ENCODE measurements around the gene HTR3D.
A peak's percentile ranks its signal among the peaks of the same experiment; 100 is the strongest.
"Not testable (repeated sequence)": the region's sequence is repeated elsewhere in the genome, so short reads cannot be mapped to it uniquely, and the experiment has no call there.

HTR3D gene

GRCh38 chr3:184029443-184029842, 2.1 kb upstream of the HTR3D start:
- DNase-seq (ENCODE audit: insufficient read length, low spot score) (no peak), FAIRE-seq (no peak)
- no peak for TF ChIP-seq POLR2A (IDR thresholded peaks at IDR 0.05; ENCODE audit: low read depth, low read length)

GRCh38 chr3:184030536-184030935, 1.0 kb upstream of the HTR3D start:
- TF ChIP-seq POLR2A (IDR thresholded peaks at IDR 0.05; ENCODE audit: low read depth, low read length), result no peak
- FAIRE-seq (no peak), DNase-seq (ENCODE audit: insufficient read length, low spot score) (no peak)

GRCh38 chr3:184037816-184038215, 6.3 kb downstream of the HTR3D start:
- no peak for TF ChIP-seq POLR2A (IDR thresholded peaks at IDR 0.05; ENCODE audit: low read depth, low read length)
- DNase-seq (ENCODE audit: insufficient read length, low spot score), result no peak
- FAIRE-seq, result no peak

- DNase-seq (ENCODE audit: insufficient read length, low spot score); FAIRE-seq: not testable (repeated sequence)
Observed at GRCh38 chr3:184038307-184038706, 6.8 kb downstream of the HTR3D start.

GRCh38 chr3:184039414-184039813, 7.9 kb downstream of the HTR3D start:
- FAIRE-seq (no peak), DNase-seq (ENCODE audit: insufficient read length, low spot score) (no peak)
- TF ChIP-seq POLR2A (IDR thresholded peaks at IDR 0.05; ENCODE audit: low read depth, low read length), result no peak

GRCh38 chr3:184040010-184040409, 8.5 kb downstream of the HTR3D start:
- DNase-seq (ENCODE audit: insufficient read length, low spot score), result peak; percentile 66
- FAIRE-seq, result peak; percentile 84
- TF ChIP-seq POLR2A (IDR thresholded peaks at IDR 0.05; ENCODE audit: low read depth, low read length), result no peak

- FAIRE-seq (no peak), DNase-seq (ENCODE audit: insufficient read length, low spot score) (no peak)
- no peak for TF ChIP-seq POLR2A (IDR thresholded peaks at IDR 0.05; ENCODE audit: low read depth, low read length)
Observed at GRCh38 chr3:184042617-184043016, 11.1 kb downstream of the HTR3D start.

GRCh38 chr3:184045995-184046394, 14.5 kb downstream of the HTR3D start:
- FAIRE-seq (no peak), DNase-seq (ENCODE audit: insufficient read length, low spot score) (no peak)
- no peak for TF ChIP-seq POLR2A (IDR thresholded peaks at IDR 0.05; ENCODE audit: low read depth, low read length)

- FAIRE-seq (no peak), DNase-seq (ENCODE audit: insufficient read length, low spot score) (no peak)
- TF ChIP-seq POLR2A (IDR thresholded peaks at IDR 0.05; ENCODE audit: low read depth, low read length), result no peak
Observed at GRCh38 chr3:184050217-184050847, 18.8 kb downstream of the HTR3D start.

- no peak for TF ChIP-seq POLR2A (IDR thresholded peaks at IDR 0.05; ENCODE audit: low read depth, low read length)
- DNase-seq (ENCODE audit: insufficient read length, low spot score) (no peak), FAIRE-seq (no peak)
Observed at GRCh38 chr3:184052767-184053166, 21.2 kb downstream of the HTR3D start, which contains the start of gene HTR3C. HTR3C (plus strand) TSS chr3:184053047; CDS start chr3:184053081, 34 bp downstream.

- DNase-seq (ENCODE audit: insufficient read length, low spot score) (no peak), FAIRE-seq (no peak)
Observed at GRCh38 chr3:184058029-184058428, 26.5 kb downstream of the HTR3D start.

GRCh38 chr3:184059424-184059823, 27.9 kb downstream of the HTR3D start:
- FAIRE-seq, result no peak
- no peak for TF ChIP-seq POLR2A (IDR thresholded peaks at IDR 0.05; ENCODE audit: low read depth, low read length)
- DNase-seq (ENCODE audit: insufficient read length, low spot score), result no peak

More at GRCh38 chr3:184058029-184058428, 26.5 kb downstream of the HTR3D start:
- TF ChIP-seq POLR2A (IDR thresholded peaks at IDR 0.05; ENCODE audit: low read depth, low read length), result no peak

- FAIRE-seq (no peak), DNase-seq (ENCODE audit: insufficient read length, low spot score) (no peak)
- no peak for TF ChIP-seq POLR2A (IDR thresholded peaks at IDR 0.05; ENCODE audit: low read depth, low read length)
Observed at GRCh38 chr3:184062637-184063036, 31.1 kb downstream of the HTR3D start.

- TF ChIP-seq POLR2A (IDR thresholded peaks at IDR 0.05; ENCODE audit: low read depth, low read length), result no peak
- FAIRE-seq (no peak), DNase-seq (ENCODE audit: insufficient read length, low spot score) (no peak)
Observed at GRCh38 chr3:184066211-184066610, 34.7 kb downstream of the HTR3D start.

- DNase-seq (ENCODE audit: insufficient read length, low spot score), result no peak
- no peak for FAIRE-seq
- TF ChIP-seq POLR2A (IDR thresholded peaks at IDR 0.05; ENCODE audit: low read depth, low read length), result no peak
Observed at GRCh38 chr3:184067573-184068055, 36.1 kb downstream of the HTR3D start.
